ENCODE results near the gene GTPBP4.

GTPBP4 gene

GRCh38 chr10:983971-984655, 4.1 kb upstream of the GTPBP4 start:
- TF ChIP-seq EZH2 (IDR thresholded peaks at IDR 0.05; ENCODE audit: borderline replicate concordance, low read length): no peak
- TF ChIP-seq CTCF (IDR thresholded peaks at IDR 0.05; ENCODE audit: low read length): no peak
- Histone ChIP-seq H3K36me3 (ENCODE audit: insufficient read depth, low read length) (peaks cover 8% of the 10 kb centered on the region; the same call in 1 of the 2 replicates), H3K9ac (ENCODE audit: low read length) (no peak overlapping the region), H3K9me2 (ENCODE audit: low read depth, low read length) (no peaks in the 10 kb centered on the region), H3K4me1 (ENCODE audit: insufficient read depth, low read length, severe bottlenecking) (peaks cover 14% of the 10 kb centered on the region), H3K4me3 (ENCODE audit: low read depth, low read length, poor library complexity, severe bottlenecking) (no peak overlapping the region), H2AFZ (ENCODE audit: low read length) (no peak overlapping the region), H4K20me1 (ENCODE audit: insufficient read depth, low read length) (no peaks in the 10 kb centered on the region), H3K27me3 (ENCODE audit: insufficient read depth, low read length) (no peaks in the 10 kb centered on the region), H3K4me2 (ENCODE audit: low read length) (no peak overlapping the region), H3F3A (ENCODE audit: insufficient read depth, low read length) (no peaks in the 10 kb centered on the region), H3K27ac (ENCODE audit: low read depth, low read length, poor library complexity, severe bottlenecking) (no peak overlapping the region), H3K9me3 (ENCODE audit: low read length) (peaks cover 15% of the 10 kb centered on the region), H3K79me2 (ENCODE audit: insufficient read depth, low read length) (peaks cover 9% of the 10 kb centered on the region)

- H3K27ac ChIP-seq (ENCODE audit: low read depth, low read length, poor library complexity, severe bottlenecking): no peak overlapping the region
- no peak overlapping the region for H2AFZ ChIP-seq (ENCODE audit: low read length)
- H3K4me3 ChIP-seq (ENCODE audit: low read depth, low read length, poor library complexity, severe bottlenecking): no peak overlapping the region
- H3K79me2 ChIP-seq (ENCODE audit: insufficient read depth, low read length): peaks cover 21% of the 10 kb centered on the region
- H3K9ac ChIP-seq (ENCODE audit: low read length): no peak overlapping the region
- H3K27me3 ChIP-seq (ENCODE audit: insufficient read depth, low read length): no peaks in the 10 kb centered on the region
- H3F3A ChIP-seq (ENCODE audit: insufficient read depth, low read length): no peaks in the 10 kb centered on the region
- no peaks in the 10 kb centered on the region for H4K20me1 ChIP-seq (ENCODE audit: insufficient read depth, low read length)
- no peaks in the 10 kb centered on the region for H3K9me2 ChIP-seq (ENCODE audit: low read depth, low read length)
- TF ChIP-seq CTCF (IDR thresholded peaks at IDR 0.05; ENCODE audit: low read length) (no peak), EZH2 (IDR thresholded peaks at IDR 0.05; ENCODE audit: borderline replicate concordance, low read length) (no peak)
- peaks cover 12% of the 10 kb centered on the region for H3K36me3 ChIP-seq (ENCODE audit: insufficient read depth, low read length)
- H3K4me2 ChIP-seq (ENCODE audit: low read length): no peak overlapping the region
- H3K4me1 ChIP-seq (ENCODE audit: insufficient read depth, low read length, severe bottlenecking): peaks cover 26% of the 10 kb centered on the region
- peaks cover 9% of the 10 kb centered on the region for H3K9me3 ChIP-seq (ENCODE audit: low read length)
Observed at GRCh38 chr10:985361-985760, 2.9 kb upstream of the GTPBP4 start.

GRCh38 chr10:986137-986825, 2.0 kb upstream of the GTPBP4 start:
- no peak overlapping the region for H3K4me2 ChIP-seq (ENCODE audit: low read length)

More at GRCh38 chr10:986137-986825, 2.0 kb upstream of the GTPBP4 start:
- Histone ChIP-seq H3F3A (ENCODE audit: insufficient read depth, low read length) (no peaks in the 10 kb centered on the region), H4K20me1 (ENCODE audit: insufficient read depth, low read length) (no peaks in the 10 kb centered on the region), H3K27ac (ENCODE audit: low read depth, low read length, poor library complexity, severe bottlenecking) (peak overlapping the region; percentile 28), H3K9ac (ENCODE audit: low read length) (no peak overlapping the region), H3K4me1 (ENCODE audit: insufficient read depth, low read length, severe bottlenecking) (peaks cover 33% of the 10 kb centered on the region), H2AFZ (ENCODE audit: low read length) (no peak overlapping the region), H3K9me3 (ENCODE audit: low read length) (no peaks in the 10 kb centered on the region; the same call in 1 of the 2 replicates), H3K79me2 (ENCODE audit: insufficient read depth, low read length) (peaks cover 30% of the 10 kb centered on the region), H3K36me3 (ENCODE audit: insufficient read depth, low read length) (peaks cover 21% of the 10 kb centered on the region), H3K9me2 (ENCODE audit: low read depth, low read length) (no peaks in the 10 kb centered on the region), H3K27me3 (ENCODE audit: insufficient read depth, low read length) (no peaks in the 10 kb centered on the region), H3K4me3 (ENCODE audit: low read depth, low read length, poor library complexity, severe bottlenecking) (no peak overlapping the region)
- TF ChIP-seq EZH2 (IDR thresholded peaks at IDR 0.05; ENCODE audit: borderline replicate concordance, low read length) (no peak), CTCF (IDR thresholded peaks at IDR 0.05; ENCODE audit: low read length) (no peak)
